GM04503 (cell line): ENCODE results near the gene S100A5.

Experiments used
- DNase-seq: peaks from one replicate; pipeline ENCODE4 v3.0.0-alpha.2; 2012; ENCODE audit warnings: low read depth

S100A5 gene

DNA sequence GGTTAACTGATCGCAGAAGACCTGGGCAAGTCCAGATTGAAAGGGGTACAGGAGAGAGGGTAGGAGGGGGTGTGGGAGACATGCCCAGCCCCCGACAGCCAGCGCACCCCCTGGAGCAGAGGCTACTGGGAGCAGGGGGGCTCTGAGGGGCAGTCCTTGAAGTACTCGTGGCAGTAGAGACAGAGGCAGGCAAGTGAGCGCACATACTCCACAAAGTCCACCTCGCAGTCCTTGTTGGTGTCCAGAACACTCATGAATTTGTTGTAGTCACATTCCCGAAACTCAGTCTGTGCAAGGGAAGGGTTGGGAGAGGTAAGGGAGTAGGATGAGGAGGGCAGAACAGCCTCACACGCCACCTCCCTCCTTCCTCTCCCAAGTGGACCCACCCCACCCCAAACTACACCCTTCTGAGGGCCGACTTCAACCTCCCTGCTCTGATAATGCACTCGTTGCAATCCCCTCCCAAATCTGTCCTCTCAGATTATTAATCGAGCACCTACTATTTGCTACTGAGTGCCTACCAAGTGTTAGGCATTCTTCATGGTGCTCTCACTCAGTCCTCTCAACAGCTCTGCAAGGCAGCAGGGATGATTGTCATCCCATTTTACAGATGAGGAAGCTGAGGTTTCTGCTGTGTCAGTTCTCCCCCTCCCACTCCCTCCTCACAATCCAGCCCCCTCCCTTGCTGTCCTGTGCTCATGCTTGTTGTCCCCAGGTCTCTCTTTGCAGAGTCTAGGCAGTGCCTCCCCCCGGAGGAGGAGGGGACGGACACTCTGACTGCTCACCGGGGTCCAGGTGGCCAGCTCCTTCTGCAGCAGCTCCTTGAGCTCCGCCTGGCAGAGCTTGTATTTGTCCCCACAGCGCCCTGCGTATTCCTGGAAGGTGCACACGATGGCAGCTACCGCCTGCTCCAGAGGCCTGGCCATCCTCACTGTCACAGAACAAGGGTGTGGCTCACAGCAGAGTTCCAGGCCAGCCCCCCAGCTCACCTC is 7.1 kb upstream of the S100A5 start:
- no peak for DNase-seq

DNA sequence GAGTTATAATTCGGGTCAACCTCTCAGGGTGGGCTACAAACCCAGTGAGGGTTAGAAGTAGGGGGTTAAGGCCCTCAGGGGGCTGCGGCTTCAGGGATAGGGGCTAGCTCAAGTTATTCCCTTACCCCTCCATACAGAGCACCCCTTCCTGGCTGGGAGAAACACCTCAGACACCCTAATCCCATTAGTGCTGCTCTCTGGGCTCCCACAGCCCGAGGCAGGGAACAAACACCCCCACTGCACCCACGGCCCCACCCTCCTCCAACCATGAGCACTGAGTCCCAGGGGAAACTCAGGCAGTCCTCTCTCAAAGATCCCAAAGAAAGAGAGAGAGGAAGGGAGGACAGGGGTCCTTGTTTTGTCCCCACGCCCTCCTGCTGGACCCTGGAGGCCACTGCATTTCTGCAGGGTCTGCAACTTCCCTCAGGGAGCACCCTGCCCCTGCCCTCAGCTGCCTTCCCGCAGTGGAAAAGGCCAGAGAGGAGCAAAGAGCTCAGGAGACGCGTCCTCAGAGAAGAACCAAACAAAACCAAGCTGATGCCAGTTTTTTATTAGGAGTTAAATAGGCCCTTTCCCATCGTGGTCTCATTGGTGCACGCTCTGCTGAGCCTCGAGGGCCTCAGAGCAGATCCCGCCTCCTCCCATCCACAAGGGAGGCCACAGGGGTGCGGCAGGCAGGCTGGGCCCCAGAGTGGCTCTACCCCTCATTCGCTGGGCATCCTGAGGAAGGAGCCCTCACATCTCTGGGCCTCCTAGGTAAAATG is 6.2 kb upstream of the S100A5 start:
- no peak for DNase-seq

DNA sequence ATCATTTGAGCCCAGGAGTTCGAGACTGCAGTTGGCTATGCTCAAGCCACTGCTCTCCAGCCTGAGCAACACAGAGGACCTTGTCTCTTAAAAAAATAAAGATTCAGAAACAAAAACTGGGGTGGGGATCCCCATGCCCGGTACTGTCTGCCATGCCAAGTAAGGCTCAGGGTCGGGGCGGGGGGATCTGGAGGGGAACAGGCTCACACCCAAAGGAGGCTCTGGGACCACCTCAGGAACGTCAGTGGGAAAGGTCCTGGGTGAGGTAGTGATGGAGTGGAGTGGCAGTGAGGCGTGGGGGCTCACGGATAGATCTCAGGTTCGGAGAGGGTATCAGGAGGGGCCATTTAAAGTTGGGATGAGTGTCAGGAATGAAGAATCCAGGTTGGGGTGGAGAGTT is 5.6 kb upstream of the S100A5 start:
- no peak for DNase-seq

DNA sequence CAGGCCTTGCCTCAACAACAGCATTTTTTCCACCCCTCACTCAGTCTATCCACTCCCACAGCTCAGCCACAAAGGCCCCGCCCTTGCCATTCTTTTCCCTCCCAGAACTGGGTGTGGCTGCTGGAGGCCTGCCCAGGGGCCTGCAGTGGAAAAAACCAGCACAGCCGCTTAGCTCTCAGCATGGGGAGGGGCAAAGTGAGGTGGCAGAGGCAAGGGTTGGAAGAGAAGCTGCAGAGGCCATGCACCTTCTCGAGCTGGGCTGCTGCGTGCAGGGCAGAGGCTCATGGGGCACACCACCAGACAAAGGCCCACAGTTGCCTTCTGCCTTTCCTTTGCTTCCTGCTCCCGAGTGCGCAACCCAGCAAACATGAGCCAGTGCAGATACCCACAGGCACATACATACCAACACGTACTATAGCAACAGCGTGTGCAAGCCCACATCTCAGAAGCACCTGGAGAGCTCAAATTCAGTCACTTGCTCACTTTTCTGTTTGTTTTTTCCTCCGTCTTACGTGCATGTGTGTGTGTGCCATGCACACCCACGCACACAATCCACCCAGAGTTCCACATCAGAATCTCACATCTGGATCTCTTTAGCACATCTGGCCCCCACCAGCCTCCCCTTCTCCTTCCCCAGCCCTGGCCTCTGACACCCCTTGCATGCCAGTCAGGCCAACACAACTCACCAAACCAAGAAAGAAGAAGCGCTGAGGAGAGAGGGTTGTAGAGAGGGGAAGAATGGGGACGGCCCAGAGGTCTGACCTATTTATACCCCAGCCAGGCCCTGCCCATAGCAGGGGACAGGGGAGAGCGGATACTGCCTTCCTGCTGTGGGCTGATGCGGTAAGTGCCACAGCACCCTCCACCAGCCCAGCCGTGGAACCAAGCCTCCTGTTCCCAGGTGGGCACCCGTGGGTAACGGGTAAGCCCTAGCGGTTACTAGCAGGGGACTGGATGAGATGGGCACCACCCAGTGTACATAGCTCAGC is 4.6 kb upstream of the S100A5 start, which contains the start of gene S100A4:
TSS of gene S100A4 (minus strand) at position 740 of the 989 bp plus-strand sequence. CDS start 1,012 bp downstream, outside the sequence.
- peak; percentile 81 for DNase-seq

DNA sequence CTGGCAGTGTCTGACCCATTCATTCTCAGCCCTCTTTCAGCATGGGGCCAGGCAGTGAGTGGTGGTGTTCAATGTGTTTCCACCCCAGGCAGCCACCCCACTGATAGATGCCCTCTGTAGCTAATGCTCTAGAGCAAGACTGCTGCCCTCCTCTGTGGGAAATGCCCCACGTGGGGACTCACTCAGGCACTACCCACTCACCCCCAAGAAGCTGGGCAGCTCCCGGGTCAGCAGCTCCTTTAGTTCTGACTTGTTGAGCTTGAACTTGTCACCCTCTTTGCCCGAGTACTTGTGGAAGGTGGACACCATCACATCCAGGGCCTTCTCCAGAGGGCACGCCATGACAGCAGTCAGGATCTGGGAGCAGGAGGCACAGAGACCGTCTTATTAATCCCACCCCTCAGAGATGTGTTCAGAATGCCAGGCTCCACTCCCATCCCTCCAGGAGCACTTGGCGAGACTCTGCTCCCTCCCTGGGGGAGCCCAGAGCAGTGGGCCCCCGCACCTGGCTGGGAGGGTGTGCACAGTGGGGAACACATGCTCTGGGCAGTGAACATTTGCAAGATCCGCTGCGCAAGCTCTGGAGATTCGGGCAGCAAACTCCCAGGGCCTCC is 3.8 kb upstream of the S100A5 start:
- no peak for DNase-seq

DNA sequence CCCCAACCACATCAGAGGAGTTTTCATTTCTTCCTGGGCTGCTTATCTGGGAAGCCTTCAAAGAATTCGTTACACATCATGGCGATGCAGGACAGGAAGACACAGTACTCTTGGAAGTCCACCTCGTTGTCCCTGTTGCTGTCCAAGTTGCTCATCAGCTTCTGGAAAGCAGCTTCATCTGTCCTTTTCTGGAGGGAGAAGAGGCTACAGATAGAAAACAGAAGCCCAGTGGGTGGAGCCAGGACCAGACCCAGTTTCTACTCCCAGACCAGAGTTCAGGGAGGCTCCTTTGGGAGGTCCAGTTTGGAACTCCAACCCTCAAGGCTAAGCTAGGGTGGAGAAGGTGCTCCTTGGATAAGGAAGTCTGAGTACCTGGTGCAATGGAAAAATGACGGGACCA is 3.0 kb upstream of the S100A5 start:
- no peak for DNase-seq

DNA sequence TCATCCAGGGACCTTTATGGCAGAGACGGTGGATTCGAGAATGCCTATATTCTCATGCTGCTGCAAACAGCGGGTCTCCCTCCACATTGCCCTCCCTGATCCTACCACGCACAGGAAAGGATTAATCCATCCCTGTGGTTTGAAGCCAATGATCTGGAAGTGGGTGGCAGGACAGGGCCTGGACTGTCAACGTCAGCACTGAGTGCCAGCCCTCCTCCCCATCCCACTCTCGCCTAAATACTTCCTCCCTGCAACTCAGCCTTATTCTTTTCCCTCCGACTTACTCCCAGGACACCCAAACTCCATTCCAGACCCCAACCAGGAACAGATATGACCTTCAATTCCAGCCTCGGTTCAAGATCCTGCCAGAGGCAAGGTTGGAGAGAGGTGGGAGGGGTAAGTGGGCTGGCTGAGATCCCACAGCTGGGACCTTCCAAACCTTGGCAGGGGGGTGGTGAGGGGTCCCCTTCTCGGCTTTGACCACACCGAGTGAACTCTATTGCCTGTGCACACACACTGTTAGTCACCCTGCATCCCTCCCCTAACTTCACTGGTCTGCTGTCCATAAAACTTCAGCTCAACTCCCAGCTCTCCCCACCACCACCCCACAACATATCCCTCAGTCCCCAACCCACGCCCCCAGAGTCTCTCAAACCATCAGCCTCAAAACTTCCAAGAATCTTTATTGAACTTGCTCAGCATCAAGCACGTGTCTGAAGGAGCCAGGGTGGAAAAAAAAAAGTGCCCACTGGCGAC is 2.4 kb upstream of the S100A5 start:
- no peak for DNase-seq

DNA sequence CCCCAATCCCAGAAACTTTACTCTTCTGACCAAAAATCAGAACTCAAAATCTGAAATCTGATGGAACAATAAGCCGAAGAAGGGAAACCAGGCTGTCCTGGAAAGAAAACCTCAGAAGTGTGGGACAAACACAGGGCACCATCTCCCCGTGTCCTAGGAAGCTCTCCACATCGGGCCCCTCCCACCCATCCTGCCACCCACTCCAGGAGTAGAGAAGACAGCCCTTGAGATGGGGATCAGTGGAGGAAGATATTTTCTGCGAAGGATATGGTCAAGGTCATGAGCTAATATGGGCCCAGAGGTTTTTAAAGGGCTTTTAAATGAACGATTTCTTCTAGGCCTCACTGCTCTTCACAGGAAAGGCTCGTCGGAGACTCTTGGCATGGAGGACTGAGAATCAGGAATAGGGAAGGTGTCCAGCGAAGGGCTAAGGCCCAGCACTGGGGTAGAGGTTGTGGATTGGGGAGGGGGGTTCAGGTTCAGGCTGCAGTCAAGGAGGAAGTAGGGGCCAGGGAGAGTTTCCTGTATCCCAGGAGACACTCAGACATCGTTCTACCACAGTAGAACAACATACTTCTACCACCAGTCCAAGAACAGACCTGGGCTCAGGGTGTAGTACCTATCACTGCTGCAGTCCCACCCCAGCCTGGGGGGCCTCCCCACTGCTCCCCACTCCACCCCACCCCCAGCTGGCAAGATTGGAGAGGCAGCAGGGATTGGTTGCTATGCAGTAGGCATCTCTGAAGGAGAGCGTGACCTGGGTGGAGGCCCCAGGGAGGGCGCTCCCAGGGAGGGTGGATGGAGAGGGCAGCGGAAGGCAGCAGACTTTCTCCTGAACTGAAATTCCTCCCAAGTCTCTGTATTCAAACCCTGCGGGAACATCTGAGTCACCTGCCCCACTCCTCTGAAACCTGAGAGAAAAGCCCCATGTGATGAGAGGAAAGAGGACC is 1.2 kb upstream of the S100A5 start:
- DNase-seq: no peak

DNA sequence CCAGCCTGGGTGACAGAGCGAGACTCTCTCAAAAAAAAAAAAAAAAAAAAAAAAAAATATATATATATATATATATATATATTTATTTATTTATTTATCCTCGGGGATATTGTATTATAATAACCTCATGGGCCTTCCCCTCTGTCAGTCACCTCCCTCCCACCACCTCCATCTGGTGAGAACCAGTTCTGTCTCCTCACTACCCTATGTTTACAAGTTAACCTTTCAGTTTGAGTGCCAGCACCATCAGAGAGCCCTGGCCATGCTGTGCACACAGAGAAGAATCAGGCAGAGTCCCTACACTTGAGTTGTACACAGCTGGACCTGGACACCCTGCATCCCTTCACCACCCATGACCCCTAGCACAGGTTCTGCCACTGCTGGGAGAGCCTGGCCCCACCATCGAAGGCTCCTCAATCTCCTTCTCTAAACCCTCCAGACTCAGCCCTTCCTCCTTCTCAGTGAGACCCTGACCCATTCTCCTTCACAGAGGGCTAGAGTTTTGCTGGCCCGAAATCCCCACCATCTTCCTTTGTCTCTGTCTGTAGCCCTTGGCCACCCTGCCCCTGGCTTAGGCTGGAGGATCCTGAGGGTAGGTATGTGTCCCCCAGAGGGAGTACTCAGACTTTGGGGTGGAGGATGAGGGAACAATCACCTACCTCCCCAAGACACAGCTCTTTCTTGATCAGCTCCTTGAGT is 1.2 kb downstream of the S100A5 start:
- DNase-seq: no peak

DNA sequence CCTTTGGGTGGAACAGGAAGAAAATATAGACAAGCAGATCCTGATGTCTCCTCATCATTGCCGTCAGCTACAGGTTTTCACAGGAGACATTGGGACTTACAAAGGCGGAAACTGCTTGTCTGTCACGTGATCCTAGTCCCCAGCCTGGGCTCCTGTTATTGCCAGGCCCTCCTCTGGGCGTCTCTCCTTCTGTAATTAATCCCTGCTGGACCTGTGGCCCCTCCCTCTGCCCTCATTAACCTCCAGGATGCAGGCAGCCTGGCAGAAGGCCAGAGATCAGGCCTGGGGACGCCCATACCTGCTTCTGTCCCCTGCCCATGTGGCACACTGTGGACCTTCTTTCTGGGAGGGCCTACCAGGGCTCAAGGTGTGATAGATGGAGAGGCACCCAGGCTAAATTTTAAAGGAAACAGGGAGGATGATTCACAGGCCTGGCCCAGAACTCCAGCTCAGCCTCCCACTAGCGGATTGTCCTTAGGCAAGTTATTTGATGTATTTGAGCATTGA is 2.4 kb downstream of the S100A5 start:
- no peak for DNase-seq

DNA sequence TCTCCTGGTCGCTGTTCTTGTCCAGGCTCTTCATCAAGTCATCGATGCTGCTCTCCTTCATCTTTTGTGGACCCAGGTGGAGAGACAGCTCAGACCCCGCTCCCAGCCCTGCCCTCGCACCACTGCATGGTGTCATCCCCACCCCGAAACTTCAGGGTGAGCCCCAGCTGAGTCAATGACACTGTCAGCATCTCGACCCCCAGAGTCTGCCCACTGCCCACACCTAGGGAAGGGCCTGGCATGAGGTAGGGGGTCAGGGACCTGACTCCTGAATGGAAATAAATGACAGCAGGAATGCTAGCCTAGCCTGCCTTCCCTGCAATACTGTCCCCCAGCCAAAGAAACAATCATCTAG is 3.4 kb downstream of the S100A5 start:
- DNase-seq: no peak

DNA sequence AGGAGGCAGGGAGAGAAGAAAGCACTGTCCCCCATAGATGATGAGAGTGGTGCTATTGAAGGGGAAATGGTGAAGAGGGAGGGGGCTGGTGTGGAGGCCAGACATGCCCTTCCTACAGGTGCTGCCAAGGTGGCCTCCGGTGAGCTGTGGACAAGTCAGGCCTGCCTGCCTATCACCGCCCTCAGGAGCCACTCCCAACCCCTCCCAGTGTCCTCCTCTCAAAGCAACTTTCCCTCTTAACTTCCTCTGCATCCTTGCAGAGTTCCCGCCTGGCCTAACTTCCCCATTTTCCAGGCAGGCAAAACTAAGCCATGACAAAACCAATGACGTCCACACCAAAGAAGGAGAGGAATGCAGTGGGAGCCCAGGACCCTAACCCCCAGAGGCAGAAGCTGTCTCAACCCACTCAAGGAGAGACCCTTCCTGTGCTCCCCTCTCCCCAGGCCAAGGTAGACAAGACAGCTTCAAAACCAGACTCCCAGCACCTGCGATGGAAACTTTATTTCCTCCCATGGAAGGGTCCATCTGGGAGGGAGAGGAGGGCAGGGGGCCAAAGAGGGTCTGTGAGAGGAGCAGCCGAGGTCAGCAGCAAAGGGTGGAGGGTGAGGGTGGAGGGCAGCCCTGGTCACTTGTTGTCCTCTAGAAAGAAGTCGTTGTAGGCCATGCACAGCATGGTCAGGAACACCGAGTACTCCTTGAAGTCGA is 3.9 kb downstream of the S100A5 start:
- DNase-seq: no peak

DNA sequence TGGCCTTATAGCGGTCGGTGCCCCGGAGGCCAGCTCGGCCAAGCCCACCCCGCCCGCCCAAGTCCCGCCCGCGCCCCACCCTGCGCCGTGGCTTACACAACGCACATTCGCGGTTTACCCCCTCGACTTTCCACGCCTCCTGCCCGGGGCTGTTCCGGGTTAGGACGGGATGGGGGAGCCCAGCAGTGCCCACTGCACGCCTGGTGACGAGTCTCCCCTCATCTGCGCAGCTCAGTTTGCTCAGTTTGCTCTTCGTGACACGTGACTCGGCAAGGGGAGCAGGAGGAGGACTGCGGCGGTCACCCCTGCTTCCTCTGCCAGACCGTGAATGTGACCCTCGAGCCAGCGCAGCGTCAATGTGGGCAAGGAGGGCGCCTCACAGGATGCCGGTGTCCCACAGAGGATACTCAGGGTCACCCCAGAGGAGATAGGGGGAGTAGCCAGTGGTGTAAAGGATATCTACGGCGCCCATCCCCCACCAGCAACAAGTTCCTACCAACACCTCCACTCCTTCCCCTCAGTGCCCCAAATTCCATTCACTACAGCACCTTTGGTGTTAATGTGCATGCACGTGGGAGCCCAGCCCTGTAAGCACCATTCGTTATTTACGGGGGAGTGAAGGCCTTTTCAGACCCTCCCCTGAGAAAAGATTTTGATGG is 4.6 kb downstream of the S100A5 start:
- peak; percentile 75 for DNase-seq

DNA sequence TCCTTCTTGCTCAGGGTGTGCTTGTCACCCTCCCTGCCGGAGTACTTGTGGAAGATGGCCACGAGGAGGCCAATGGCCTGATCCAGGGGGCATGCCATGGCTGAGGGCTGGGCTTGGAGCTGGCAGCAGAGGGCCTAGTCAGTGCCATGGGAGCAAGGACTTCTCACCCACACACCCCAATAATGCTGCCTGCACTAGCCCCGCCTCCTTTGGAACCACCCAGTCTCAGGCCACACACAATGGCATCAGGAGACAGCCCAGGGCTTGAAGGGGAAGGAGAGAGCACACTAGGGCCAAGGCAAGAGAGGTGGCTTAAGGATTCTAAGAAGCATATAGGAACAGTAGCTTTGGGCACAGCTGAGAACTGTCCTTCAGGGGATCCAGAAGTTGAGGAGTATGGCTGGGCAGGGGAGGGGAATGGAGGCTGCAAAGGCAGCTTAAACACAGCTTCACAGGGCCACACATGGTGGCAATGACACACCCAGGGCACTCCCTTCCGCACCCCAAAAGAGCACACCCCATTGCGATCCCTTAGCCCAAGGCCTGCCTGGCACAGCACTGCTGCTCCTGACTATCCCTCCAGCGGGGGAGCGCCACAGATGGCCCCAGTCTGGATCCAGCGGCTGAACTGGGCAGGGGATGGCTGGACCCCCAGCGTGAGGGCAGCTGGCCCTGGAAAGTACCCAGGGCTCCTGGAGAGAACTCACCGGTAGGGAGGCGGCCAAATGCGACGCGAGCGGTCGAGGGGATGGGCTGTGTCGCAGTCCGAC is 5.3 kb downstream of the S100A5 start, which contains the start of gene S100A6:
TSS of gene S100A6 (minus strand) at position 750 of the 770 bp plus-strand sequence. CDS start at position 98, 652 bp downstream.
- DNase-seq: no peak

DNA sequence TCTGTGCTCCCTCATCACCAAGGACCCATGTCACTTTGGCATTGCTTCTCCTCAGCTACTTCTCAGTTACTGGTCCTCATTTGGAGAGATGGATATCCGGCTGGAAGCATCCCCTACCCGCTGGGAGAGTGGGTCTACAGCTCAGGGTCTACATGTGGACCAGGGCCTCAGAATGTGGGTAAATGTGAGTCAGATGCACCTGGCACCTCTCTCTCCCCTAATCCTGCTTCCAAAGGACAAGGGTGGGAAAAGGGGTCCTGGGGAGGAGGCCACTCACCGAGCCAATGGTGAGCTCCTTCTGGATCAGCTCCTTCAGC is 5.9 kb downstream of the S100A5 start:
- DNase-seq: no peak

DNA sequence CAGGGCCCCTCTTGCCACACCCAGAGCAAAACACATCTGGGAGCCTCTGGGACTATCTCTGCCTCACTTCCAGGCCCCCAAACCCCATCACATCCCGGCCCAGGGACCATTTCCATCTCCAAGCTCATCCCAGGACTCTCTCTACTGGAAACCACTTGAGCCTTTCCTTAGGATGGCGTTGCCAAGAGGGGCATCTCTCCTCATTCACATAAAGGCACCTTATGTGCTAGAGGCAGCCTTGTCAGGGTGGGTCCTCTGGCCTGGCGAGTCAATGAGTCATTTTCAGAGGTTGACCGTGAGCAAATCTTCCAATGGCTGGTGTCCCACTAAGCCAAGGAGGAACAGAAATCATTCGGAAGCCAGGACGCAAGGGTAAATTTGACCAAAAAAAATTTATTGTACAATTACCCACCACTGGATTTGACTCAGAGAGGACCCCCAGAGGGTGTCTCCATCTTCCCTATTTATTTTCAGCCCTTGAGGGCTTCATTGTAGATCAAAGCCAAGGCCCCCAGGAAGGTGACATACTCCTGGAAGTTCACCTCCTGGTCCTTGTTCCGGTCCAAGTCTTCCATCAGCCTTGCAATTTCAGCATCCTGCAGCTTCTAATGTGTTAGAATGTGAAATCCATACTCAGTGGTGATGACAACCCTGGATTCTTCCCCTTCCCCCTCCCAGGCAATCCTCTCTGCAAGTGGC is 6.4 kb downstream of the S100A5 start:
- no peak for DNase-seq
